GM21528 (cell line): ENCODE measurements around the gene ABCA12.

ENCODE experiments used
- ATAC-seq: cut with Tn5 transposase; IDR thresholded peaks from one replicate; pipeline ENCODE4 v1.9.1; 2021; ENCODE audit warnings: mild to moderate bottlenecking, moderate library complexity; ENCODE audit not compliant: unreplicated experiment, low FRiP score

ABCA12 gene

GRCh38 chr2:215052810-215053209, 85.6 kb downstream of the ABCA12 start:
- ATAC-seq, result no peak

GRCh38 chr2:215052404-215052803, 86.0 kb downstream of the ABCA12 start:
- ATAC-seq, result no peak

DNA sequence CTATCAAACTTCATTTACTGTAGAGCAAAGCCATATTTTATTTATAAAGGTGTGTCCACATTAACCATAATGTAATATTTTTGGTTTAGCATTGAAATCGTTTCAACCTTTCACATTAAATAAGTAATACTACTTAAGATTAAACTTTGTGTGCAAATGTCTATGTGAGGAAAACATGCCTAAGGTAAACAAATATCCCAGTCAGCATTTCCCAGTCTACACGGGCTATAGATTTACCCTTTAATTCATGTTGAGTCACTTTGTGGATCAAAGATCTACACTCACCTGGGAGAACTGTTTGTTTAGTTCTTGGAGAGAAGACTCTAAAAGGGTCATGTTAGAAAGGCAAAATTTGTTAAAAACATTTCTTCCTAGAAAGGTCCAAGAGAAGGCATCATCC, 89.1 kb downstream of the ABCA12 start:
- no peak for ATAC-seq

- ATAC-seq, result no peak
Measured at GRCh38 chr2:215038421-215038820, 100.0 kb downstream of the ABCA12 start.

DNA sequence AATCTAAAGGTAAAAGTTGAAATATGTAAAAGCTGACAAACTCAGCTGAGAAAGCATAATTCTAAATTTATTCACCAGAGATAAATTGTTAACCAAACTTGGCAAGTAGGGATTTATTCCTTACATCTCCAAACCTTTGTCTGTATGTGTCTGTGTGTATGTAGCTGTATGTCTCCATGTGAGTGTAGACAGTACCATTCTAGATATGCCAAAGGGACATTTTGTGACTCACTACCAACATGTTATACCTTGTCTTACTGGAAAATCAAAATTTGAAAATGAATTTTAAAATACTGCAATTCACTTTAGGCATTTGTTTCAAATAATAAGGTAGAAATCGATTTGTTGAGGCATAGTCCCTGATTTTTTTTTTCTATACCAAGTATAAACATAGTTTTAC, 102.1 kb downstream of the ABCA12 start:
- no peak for ATAC-seq

DNA sequence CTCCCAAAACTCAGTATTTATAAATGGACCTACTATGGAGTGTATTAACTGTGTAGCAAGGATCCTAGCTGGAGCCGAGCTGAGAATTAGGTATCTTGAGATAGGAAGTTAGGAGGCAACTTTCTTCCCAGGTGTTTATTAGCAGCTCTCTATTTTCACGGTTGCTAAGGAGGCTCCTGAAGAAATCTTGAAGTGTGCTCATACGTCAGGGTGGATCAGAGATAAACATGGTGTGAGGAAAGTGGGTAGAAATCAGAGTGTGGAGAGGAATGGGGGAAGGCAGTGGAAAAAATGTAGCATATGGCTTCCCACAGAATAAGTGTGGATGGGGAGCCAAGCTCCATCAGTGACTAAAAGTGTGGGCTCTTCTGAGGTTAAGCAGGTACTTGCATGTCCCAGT, 104.3 kb downstream of the ABCA12 start:
- no peak for ATAC-seq

- no peak for ATAC-seq
Measured at GRCh38 chr2:215032153-215032552, 106.3 kb downstream of the ABCA12 start.

DNA sequence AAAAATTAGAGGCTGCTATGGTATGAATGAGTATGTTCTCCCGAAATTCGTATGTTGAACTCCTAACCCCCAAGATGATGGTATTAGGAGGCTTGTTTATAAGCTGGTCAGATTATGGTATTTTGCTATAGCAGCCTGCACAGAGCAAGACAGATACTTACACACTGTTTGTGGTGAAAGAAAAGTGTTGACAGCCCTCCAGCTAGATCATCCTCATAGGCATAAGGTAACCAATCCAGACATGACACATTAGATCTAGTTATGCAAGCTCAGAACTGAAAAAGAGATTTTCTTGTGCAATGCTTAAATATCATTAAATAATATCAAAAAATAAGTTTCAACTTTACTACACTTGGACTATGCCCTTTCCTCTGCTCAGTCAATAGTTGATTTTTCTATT, 107.1 kb downstream of the ABCA12 start:
- ATAC-seq, result no peak

- ATAC-seq, result no peak
Measured at GRCh38 chr2:215029936-215030335, 108.5 kb downstream of the ABCA12 start.

- no peak for ATAC-seq
Measured at GRCh38 chr2:215028231-215028630, 110.2 kb downstream of the ABCA12 start.

GRCh38 chr2:215027779-215028178, 110.6 kb downstream of the ABCA12 start:
- ATAC-seq, result no peak

DNA sequence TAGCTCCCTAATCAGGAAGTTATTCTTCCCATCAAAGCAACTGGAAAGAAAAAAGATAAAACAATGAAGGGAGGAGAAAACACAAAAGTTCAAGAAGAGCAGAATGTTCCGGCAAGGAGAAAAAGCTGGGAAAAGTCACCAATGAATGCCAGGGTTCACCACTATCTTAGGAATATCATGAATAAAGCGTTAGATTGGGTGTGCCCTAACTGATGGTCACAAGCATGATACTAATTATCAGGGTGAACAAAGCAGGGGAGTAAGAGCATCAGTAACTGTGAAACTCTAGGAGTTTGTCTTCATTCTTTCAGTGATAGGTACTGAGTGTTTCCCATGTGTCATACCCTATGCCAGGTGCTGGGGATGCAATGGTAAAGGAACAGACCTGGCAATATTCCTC, 115.5 kb downstream of the ABCA12 start:
- no peak for ATAC-seq

- no peak for ATAC-seq
Measured at GRCh38 chr2:215022418-215022817, 116.0 kb downstream of the ABCA12 start.

DNA sequence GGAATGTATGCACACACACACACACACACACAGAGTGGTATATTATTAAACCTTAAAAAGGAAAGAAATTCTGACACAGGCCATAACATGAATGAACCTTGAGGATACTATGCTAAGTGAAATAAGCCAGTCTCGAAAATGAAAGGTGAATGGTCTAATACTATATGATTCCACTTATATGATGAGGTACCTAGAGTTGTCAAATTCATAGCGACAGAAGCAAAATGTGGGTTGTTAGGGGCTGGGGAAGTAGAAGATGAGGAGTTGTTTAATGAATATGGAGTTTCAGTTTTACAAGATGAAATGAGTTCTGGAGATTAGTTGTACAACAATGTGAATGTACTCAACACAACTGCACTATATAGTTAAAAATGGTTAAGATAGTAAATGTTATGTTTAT, 118.1 kb downstream of the ABCA12 start:
- peak; percentile 45 for ATAC-seq

- peak; percentile 59 for ATAC-seq
Measured at GRCh38 chr2:215019521-215020145, 118.8 kb downstream of the ABCA12 start.

DNA sequence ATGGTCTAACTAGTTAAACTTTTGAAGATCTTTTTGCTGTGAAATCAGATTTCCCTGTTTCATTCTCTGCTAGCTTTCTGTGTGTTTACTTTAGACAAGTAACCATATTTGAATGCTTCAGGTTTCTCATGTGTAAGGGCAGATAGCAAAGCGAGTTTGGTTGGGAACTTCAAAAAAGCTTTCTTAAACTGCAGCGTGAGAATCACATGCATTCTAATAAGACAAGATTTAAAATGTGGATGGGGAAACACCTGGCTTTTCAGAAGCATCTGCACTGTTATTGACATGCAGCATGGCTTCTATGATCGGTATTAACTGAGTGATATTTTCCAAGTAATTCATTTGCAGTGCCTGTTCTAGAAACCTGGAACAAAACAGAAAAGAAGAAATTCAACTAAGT, 119.3 kb downstream of the ABCA12 start:
- ATAC-seq, result peak; percentile 41

- ATAC-seq, result no peak
Measured at GRCh38 chr2:215015421-215015820, 123.0 kb downstream of the ABCA12 start.

- ATAC-seq, result no peak
Measured at GRCh38 chr2:215010390-215010789, 128.0 kb downstream of the ABCA12 start.

GRCh38 chr2:215003001-215003400, 135.4 kb downstream of the ABCA12 start:
- no peak for ATAC-seq

- no peak for ATAC-seq
Measured at GRCh38 chr2:215002500-215002899, 135.9 kb downstream of the ABCA12 start.

DNA sequence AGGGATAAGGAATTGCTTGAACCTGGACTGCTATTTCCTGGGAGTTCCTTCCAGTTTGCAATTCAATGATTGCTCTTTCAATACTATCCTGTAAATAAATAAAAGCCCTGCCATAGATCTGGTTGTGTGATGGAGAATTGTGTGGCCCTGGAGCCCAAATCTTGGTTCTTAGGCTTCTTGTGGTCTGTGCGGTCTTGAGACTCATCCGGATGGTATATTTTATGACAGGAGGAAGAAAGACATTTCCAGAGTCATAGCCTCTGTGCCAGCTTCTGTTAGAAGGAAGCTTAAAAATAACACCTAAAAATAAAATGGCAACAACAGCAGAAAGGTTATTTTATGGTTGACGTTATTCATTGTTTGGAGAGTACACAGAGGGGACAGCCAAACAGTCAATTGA, 137.7 kb downstream of the ABCA12 start:
- ATAC-seq, result no peak

DNA sequence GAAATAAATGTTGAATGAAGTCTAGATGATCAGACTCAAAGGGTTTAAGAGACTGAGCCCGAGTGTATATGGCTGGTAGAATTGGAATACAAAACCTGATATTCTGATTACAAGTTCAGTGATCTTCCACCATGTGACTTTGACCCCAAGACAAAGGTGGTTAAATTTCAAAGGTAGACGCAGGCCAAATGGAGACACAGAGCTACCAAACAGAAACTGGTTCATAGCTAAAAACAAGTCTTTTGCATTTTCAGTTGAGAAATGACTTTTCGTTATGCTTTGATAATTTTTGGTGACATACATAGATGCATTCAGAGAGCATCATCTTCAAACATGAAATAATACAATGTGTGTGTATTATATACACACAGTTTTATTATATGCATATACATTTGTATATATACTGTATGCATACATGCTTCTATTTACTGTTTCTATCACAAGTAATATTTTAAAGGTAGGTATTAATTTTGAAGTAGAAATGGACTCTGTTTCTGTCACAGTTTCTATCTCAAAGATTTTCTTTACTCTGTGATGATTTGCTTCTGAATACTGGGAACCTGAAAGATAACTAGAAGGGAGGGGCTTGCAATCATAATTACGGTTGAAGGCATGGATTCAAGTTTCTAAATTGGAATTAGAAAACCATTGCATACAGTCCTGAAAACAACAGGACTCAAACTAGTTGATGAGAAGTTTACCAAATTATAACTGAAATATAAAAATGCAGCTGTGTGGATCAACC, 142.3 kb downstream of the ABCA12 start:
- peak; percentile 92 for ATAC-seq
